Erythroblast (primary cell): ENCODE results near the gene CRY2.

Experiments
- DNase-seq, 2 experiments: peaks; one replicate each; lab custom pipeline; 2025; lab: John Stamatoyannopoulos, UW
- GATA1 ChIP-seq: IDR thresholded peaks from 2 replicates; pipeline ENCODE4 v1.6.1; 2011; ENCODE audit warnings: low read depth, mild to moderate bottlenecking, control low read depth, low read length, moderate library complexity
- POLR2A ChIP-seq: IDR thresholded peaks from 2 replicates; pipeline ENCODE4 v1.6.1; 2011; ENCODE audit warnings: mild to moderate bottlenecking, low read length

Gene CRY2

DNA sequence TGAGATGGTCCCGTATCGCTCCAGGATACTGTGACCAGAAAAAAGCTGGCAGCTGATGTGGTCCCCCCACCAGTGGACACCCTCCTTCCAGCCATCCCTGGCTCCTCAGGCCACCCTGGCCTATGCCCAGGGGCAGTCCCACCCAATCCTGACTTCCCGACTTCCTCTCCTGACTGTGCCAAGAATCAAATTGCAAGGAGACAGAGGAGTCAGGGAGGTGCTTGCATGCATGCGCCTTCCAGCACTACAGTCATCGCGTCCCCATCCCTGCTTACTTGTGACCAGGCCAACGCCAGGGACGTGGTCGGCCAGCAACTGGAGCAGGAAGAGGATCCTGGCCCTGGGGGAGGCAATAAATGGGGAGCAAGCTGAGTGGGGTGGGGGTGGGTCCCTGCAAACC is 63.3 kb downstream of the CRY2 start:
- no peak for DNase-seq
- no peak for TF ChIP-seq POLR2A
- TF ChIP-seq GATA1: no peak

DNA sequence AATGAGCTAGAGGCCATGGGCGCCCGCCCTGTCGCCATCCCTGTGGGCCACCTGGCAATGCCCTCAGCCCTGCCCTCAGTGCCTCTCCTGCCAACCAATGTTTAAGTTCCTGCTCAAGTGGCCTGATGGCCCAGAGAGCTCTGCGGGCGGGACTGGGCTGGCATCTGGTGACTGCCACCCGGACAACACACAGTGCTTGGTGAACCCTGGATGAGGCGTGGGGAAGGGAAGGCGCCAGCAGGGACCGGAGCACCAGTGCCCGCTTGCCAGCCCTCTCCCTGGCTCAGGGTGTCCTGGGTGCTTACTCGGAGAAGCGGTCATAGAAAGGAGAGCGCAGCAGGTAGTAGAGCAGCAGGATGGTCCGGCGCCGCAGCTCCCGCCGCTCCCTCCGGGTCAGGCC is 66.2 kb downstream of the CRY2 start:
- DNase-seq: no peak
- no peak for TF ChIP-seq POLR2A

DNA sequence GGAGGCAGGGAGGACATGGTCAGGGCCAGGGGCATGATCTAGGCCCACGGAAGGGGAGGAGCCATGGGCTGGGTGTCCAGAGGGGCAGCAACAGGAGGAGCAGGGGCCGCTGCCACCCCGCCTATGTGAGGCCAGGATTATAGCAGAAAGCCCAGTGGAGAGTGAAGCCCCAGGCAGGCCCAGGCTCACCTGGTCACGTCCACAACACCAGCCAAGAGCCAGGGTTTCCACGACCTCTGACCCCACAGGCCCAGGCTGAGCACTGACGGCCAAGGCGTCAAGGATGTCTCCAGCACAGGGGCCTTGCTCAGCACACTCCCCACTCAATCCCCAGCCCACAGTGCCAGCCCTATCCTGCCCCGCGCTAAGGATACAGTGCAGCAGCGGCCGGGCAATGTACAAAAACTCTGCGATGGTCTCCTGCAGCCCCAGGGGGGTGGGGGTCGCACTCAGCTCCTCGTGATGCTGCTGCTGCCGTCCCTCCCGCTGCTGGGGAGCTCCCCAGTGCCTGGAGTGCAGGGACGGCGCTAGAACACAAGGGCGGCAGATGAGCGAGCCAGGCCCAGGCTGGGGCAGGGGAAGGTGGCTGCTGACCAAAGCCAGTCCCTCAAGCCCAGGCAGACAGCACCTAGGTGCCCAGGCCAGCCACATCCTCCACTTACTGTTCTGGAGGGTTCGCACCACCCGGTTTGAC is 66.8 kb downstream of the CRY2 start:
- no peak for DNase-seq
- TF ChIP-seq POLR2A (no peak), GATA1 (no peak)

DNA sequence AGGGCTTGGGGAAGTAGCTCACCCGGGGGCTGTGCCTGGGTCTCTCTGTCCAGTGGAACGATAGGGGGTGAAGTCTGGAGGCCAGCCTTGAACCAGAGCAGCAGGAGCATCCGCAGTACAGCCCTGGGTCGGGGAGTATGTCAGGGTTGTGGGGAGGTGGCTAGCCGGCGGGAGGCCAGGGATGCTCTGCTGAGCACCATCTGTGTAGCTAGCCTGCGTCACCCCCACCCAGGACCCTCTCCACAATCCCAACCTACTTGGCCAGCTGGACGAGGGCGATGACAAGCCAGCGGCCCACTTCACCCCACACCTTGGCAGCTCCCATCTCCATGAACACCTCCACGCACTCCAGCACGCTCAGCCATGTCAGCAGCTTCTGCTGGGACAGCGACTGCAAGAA is 68.2 kb downstream of the CRY2 start:
- no peak for DNase-seq
- no peak for TF ChIP-seq POLR2A
- no peak for TF ChIP-seq GATA1

DNA sequence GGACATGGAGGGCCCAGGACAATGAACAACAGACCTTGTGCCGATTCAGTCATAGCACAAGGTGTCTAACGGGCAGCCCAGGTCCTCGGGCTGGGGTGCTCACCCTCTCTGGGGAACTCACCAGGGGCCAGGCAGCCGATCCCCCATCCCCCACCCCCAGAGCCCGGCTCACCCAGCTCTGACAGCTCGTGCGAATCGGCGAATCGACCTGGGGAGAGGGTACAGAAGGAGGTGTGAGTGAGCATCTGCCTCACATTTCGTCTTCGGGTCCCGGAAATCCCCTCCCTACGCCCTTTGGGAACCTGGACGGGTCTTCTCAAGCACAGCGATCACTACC is 70.0 kb downstream of the CRY2 start:
- no peak for TF ChIP-seq POLR2A
- peak in 1 of 2 experiments; percentile 52 for DNase-seq

DNA sequence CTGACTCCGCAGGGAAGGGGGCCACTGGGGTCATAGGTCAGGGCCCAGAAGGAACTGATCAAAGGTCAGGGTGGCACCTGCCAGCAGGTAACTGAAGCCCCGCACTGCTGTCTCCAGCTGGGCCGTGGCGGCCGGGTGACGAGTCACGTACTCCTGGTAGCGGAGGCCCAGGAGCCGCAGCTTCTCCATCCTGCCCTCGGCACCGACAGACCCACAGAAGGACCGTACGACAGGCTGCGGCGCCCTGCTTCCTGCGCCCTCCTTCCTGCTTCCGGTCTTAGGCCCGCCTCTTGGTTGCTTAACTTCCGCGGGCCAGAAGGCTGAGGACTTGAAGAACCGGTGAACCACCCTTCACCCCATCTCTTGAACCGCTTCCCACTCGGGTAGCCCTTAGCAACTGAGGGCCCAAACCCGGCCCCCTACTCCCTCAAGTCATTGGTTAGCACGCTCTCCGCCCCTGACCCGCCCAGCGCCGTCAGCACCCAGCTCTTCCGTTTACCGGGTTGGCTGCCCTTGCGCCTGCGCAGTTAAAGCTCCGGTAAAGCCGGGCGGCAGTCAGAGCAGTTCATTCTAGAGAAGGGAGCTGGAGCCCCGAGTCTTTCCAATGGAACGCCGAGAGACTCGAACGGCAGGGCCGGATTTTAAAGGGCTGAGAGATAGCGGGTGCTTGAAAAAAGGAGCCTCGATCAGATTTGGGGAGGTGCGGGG is 70.5 kb downstream of the CRY2 start, which contains the start of gene PEX16:
PEX16 (minus strand) TSS at position 255 of the 708 bp plus-strand sequence; CDS start at position 189, 66 bp downstream.
- DNase-seq: peak; percentile 98
- TF ChIP-seq GATA1 (no peak), POLR2A (peak; percentile 84)

DNA sequence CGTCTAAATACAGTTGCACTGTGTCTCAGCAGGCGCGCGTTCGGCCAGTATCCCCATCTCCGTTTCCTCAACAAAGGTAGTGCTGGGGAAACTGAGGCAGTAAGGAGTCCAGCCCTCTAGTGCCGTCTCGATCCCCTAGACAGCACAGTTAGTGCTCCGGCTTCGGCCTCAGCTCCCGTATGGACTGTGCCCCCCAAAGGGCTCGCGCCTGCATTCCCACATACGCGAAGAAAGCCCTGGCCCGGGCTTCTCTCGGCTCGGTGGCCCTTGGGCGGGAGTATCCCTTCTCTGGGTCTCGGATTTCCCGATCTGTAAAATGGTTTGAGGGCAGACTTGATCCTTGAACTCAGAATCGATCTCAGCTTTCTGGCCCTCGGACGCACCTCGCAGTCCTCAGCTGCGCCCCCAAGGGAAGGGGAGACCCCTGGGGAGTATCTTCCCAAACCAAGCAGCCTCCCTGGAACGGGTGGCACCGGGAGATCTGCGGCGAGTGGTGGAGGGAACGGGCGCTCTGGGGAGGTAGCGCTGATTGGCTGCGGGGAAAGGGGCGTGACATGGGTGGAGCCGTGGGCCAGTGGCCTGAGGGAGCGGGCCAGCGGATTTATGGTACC is 71.2 kb downstream of the CRY2 start:
- peak; percentile 68 to 73 for DNase-seq
- TF ChIP-seq POLR2A (no peak), GATA1 (no peak)

DNA sequence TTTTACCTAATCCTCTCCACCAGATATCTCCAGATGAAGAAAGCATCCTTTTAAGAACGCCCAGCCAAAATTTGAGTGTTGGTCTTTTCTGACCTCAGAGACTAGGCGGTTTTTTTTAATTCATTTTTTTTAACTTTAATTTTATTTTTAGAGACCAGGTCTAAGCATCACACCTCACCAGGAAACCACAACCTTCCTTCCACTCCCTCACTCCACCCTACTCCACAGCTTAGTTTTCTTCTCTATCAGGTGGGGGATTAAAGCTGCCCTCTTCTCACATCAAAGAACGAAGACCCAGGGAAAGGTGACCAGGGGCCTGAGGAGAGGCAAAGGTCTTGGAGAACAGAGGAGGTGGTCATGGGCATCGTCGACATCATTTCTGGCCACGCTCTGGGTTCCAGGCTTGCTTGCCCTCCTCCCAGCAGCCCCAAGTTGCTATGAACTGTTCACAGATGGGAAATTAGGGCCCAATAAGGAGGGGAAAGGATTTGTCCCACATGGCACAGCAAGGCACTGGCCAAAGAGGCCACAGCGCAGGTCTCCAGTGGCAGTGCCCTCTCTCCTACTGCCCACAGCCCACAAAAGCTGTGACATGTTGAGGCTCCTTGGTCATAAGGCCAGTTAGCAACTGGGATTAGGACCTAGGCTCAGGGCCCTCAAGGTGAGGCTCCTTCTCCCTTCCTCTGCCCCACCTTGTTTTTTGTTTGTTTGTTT is 71.8 kb downstream of the CRY2 start:
- no peak for DNase-seq
- no peak for TF ChIP-seq GATA1

DNA sequence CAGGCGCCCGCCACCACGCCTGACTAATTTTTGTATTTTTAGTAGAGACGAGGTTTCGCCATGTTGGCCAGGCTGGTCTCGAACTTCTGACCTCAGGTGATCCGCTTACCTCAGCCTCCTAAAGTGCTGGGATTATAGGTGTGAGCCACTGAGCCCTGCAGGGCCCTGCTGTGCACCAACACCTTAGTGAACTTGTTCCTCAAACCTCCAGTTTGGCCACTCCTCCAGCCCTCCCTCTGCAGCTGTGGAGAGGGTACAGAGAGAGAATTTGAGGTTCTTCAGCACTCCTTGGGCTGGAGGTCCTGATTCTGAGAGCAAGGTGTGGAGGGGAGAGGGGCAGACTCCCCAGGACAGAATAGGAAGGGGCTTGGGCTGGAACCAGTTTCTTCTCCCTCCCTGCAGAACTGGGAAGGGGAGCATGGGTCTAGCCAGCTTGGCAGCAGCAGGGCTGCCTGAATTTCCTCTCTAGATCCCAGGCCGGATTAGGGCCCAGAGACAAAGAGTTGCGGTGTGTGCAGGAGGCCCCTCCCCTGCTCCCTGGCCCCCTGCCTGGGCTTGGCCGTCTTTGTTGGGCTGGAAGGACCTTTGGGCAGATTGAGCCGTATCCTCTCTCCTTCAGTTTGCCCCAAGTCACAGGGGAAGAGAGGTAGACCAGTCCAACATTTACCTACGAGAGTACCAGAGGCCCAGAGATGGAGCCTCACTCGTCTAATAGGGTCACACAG is 72.7 kb downstream of the CRY2 start:
- no peak for DNase-seq
- TF ChIP-seq GATA1 (no peak), POLR2A (no peak)

DNA sequence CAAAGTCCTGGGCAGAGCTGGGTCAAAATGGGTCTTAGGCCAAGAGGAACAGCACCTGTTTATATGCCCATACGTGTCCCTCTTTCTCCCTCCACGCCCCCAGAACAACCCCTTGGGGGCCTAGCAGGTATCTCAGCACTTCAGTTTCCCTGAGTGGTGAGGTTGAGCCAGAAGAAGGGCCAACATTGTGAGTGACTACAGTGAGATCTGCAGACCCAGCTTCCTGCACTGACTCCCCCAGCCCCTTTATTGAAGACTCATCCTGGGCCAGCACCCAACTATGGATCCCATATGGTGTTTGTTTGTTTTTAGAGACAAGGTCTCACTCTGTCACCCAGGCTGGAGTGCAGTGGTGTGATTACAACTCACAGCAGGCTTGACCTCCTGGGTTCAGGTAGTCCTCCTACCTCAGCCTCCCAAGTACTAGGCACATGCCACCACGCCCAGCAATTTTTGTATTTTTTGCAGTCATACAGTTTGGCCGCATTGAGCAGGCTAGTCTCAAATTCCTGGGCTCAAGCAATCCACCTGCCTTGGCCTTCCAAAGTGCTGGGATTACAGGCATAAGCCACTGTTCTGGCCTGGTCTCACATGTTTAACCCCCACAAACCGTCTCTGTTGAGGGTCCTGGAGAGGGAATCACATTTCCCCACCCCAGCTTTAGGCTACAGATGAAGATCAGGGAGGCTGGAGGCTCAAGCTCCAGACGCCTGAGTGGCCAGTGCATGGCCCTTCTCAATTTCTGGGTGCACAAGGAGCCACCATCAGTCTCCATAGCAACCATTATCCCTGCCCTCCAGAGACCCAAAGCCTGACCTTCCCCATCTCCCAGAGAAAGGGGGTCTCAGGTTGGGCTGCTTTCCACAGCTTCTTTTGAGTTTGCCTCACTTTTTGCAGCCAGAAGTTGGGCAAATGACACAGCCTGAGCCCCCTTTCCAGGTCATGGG is 73.5 kb downstream of the CRY2 start:
- DNase-seq: no peak
- no peak for TF ChIP-seq GATA1
- no peak for TF ChIP-seq POLR2A

DNA sequence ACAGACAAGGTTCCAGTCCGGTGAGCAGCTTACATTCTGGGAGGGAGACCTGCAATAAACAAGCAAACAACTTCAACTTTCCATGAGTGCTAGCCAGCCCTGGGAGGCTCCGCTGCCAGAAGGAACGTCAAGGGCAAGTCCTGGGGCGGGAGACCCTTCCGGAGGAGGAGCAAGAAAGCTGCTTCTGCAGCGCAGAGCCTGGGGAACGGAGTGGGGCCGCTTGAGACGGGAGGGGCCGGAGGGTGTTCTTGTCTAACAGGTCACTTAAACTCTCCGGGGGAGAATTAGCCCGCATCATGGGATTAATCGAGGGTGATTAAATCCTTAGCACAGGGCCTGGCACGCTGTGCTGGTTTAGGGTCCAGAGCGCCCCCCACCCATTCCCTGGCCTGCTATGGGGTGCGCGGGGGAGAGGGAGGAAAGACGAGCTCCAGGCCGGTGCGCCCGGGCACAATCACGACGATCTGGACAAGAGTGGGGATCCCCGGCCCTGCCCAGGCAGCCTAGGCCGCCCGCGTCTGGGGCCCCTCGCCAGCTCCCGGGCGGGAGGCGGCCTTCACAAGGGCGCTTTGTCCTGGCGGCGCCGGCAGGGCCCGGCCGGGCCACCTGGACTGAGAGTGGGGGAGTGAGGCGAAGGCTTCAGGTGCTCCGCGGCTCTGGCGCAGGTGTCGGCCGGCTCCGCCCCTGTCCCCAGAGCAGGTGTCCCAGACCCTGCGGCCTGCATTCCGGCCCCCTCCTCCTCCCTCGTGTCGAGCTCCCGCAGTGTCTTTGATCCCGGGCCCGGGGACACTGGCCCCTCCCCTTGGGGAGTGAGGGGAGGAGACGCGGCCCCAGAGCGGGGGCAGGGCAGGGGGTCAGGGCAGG is 74.5 kb downstream of the CRY2 start:
- DNase-seq: no peak
- TF ChIP-seq POLR2A (no peak), GATA1 (no peak)
